GM18907 (cell line): ENCODE results near the gene KPTN.

Experiments used
- ATAC-seq: cut with Tn5 transposase; IDR thresholded peaks from one replicate; pipeline ENCODE4 v1.9.1; 2021; ENCODE audit warnings: mild to moderate bottlenecking, moderate library complexity; ENCODE audit not compliant: unreplicated experiment

Gene KPTN

DNA sequence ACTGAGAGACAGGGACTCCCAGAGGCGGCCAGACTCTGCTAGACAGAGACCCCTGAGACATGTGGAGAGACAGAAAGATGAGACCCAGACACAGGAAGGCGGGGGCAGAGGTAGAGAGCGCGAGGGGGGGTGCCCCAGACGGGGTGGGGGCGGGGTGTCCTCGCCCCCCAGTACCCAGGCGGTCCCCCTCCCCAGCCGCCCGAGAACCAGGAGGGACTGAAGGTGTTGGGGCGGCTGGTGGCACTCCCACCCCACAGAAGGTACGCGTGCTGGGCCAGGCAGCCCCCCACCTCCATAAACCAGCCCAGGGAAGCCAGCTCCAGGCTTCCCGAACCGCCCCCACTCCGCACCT lies 12.7 kb downstream of the KPTN start:
- ATAC-seq = no peak

GRCh38 chr19:47470447-47471195 lies 13.4 kb downstream of the KPTN start:
- no peak for ATAC-seq

DNA sequence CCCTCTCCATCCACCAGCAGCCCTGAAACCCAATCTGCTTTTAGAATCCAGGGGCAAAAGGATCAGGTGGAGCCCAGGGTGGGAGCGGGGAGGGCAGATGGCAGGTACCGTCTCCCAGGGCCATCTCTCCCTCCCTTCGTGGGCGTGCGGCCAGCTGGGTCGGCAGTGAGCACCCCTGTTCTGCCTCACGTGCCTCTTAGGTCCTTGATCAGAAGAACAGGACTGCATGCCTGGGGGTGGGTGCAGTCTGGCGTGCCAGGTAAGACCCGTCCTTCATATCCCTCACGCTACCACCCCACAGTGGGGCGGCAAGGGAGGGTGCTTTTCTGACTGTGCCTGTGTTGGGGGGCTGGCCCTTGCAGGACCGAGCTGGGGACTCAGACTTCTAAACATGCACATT lies 14.3 kb downstream of the KPTN start:
- no peak for ATAC-seq

GRCh38 chr19:47469363-47469700 lies 14.7 kb downstream of the KPTN start:
- no peak for ATAC-seq

DNA sequence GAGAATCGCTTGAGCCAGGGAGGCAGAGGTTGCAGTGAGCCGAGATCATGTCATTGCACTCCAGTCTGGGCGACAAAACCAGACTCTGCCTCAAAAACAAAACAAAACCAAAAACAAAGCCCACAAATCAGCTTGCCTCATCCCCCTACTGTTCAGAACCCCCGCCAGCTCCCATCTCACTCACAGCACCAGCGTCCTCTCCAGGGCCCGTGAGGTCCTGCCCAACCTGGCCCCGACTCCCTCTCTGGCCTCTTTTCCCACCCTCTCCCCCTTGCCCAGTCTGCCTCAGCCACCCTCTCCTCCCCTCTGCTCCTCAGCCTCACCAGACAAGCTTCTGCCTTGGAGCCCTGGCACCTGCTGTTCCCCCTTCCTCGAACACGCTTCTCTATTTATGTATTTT lies 16.1 kb downstream of the KPTN start:
- ATAC-seq = no peak

GRCh38 chr19:47465957-47466356 lies 18.1 kb downstream of the KPTN start:
- ATAC-seq = no peak

DNA sequence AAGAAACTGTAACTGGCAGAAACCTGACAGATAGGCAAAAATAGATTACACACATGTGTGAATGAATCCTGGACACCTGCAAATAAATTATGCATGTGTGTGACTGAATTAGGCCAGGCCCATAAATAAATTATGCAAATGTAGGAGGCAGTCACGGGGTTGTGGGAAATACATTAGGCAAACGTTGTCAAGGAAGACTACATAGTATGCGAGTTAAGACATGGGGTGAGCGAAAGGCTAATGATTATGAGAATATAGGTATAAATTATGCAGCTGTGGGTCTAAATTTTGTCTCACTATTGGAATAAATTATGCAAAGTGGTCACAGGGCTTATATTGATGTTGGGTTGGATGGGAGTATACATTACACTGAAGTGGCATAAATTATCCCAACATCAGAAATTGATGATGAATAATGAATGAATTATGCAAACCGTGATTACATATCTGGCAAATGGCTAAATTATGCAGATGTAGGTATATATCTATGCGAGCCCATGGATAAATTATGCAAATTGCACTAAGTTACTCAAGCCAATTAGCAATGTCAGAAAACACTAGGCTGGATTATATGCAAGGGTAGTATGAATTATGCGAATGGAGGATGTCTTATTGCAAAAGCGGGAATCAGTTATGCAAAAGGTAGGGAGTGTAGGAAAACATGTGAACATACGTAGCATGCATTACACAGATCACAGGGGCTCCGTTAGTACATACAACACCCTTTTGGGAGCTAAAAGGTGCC lies 19.2 kb downstream of the KPTN start:
- ATAC-seq = no peak

DNA sequence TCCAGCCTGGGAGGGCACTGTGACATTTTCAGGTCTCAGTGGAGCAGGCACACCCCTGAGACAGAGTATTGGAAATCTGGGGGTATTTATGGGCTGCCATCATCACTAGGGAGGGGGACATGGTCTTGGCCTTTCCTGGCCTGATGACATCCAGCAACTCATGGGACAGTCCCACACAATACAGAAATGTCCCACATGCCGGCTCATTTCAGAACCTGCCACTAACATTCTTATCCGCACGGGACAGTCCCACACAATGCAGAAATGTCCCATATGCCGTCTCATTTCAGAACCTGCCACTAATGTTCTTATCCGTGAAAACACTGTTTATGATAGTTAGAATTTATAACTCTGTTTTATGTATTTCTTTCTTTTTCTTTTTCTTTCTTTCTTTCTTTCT lies 22.1 kb downstream of the KPTN start:
- no peak for ATAC-seq

- ATAC-seq = no peak
These were observed 24.5 kb downstream of the KPTN start for GRCh38 chr19:47459477-47459876.

- no peak for ATAC-seq
These were observed 25.3 kb downstream of the KPTN start for GRCh38 chr19:47458672-47459071.

DNA sequence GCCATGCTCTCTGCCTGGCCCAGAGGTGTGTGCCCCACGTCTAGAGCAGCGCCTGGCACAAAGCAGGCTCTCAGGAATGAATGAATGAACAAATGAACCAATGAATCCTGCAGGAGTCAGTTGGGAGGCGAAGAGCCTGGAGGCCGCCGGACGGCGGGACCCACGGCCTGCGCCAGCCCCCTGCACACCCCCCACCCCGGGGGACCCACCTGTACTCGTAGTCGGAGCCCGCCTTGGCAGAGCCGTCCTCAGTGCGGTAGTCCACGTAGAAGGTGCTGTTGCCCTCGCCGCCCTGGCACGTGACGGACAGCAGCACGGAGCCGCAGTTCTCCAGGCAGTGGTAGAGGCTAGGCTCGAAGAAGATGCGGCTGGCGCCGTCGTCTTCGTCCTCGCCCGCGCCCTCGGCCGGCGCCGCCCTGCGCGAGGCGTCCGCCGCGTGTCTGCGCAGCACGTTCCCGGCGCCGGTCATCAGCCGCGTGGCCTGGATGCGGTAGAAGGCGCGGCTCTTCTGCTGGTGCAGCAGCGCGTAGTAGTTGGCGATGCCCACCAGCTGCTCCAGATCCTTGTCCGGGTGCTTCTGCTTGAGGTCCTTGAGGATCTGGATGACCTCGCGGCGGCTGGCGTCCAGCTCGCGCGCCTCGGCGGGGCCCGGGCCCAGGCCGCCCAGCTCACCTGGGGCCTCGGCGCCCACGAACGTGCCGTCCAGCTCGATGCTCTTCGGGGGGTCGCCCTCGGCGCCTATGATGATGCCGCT lies 27.1 kb downstream of the KPTN start:
- ATAC-seq = no peak

DNA sequence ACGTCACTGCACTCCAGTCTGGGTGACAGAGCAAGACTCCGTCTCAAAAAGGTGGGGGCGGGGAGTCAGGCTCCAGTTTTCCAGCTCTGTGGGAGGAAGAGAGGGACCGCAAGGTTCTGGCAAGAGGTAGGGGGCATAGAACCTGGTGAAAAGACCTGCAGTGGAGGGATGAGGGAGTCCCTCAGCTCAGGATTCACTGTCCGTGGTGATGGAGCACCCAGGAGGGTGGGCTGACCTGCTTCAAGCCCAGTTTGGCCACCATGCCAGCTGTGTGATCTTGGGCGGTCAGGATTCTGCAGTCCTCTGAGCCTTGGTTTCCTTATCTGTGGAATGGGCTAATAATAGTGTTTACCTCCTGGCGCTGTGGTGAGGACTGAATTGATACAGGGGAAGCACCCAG lies 33.5 kb downstream of the KPTN start:
- ATAC-seq = no peak

DNA sequence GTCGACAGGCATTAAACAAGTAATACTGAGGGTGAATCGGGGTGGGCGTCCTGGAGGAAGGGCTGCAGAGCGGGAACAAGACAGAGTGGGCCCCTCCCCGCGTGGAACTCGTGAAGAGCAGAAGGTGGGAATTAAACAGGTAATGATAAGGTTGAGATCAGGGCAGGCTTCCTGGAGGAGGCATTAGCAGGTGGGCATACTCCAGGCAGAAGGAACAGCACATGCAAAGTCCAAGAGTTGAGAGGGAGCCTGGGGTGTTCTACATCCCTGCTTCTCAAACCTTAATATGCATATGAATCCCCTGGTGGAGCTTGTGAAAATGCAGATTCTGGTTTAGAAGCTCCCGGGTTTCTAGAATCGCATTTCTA lies 35.7 kb downstream of the KPTN start:
- ATAC-seq = no peak

DNA sequence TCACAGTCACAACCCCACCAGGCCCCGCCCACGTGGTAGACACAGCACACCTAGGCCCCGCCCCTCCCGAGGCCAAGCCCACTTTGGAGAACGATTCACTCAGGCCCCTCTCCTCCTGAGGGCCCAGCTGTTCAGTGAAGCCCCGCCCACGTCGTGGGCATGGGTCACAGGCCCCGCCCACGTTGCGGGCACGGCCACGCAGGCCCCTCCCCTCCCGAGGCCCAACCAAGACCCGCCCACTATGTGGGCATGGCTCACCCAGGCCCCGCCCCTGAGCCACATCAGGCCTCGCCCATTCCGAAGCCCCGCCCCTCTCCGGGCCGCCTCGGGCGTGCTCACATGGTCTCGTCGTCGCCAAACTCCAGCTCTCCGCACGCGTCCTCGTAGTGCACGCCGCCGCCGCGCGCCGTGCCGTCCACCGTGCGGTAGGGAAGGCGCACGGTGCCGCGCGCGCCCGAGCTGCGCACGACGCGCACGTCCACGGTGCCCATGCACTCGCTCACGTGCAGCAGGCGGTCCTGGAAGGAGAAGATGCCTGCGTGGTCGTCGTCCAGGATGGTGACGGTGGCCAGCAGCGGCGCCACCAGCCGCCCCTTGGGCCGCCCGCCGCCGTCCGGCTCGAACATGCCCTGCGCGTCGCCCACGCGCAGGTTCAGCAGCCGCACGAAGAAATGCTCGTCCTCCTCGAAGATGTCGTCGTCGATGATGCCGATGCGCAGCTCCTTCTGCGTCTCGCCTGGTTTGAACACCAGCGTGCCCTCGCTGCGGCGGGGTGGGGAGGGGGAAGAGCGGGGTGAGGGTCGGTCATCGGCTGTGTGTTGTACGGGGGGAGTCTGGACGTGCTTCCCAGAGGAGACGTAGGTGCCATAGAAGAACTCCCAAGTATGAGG lies 36.3 kb downstream of the KPTN start:
- no peak for ATAC-seq

DNA sequence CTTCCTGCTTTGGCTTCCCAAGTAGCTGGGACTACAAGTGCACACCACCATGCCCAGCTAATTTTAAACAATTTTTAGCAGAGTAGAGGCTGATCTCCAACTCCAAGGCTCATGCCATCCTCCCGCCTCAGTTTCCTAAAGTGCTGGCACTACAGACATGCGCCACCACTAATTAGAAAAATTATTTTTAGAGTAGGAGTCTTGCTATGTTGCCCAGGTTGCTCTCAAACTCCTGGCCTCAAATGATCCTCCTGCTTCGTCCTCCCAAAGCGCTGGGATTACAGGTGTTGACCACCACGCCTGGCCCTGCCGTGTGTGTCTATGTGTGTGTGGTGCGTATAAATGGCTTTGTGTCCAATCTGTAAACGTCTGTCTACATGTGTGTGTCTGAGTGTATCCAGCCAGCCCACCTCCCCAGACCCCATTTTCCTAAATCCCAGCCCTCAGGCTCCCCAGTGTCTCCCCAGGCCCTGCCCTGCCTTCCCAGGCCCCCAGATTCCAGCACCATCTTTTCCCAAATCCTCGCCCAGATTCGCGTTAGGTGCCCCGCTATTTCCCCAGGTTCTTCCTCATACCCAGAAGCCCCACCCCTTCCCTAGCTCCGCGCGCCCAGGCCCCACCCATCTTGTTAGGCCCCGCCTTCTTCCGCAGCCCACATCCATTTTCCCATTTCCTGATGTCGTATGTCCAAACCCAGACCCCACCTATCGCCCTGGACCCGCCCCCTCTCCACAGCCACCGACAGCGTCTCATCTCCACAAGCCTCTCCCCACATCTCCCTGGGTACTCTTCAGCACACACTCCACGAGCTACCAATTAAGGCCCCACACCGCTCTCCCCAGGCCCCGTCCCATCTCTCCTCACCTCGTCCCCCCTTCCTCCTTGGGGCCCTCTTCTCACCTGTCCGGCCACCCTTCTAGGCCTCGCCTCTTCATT lies 37.2 kb downstream of the KPTN start:
- ATAC-seq = no peak

DNA sequence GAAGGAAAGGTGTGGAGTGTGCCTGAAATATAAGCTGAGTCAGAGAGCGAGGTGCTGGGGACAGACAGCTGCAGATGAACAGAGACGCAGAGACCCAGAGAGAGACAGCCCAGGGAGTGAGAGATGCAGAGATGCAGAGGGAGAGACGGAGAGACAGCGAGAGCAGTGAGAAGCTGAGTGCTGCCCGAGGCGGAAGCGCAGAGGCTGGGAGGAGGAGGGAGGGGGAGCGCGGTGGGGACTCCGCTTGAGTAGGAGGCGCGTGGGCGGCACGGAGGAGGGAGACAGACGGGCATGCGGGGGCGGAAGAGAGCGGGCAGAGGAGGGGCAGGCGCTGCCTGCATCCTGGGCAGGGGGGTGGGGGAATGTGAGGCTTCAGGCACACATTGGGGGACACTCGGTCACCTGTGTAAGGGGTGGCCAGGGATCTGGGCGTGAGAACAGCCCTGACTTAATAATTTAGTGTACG lies 38.0 kb downstream of the KPTN start:
- ATAC-seq = no peak

DNA sequence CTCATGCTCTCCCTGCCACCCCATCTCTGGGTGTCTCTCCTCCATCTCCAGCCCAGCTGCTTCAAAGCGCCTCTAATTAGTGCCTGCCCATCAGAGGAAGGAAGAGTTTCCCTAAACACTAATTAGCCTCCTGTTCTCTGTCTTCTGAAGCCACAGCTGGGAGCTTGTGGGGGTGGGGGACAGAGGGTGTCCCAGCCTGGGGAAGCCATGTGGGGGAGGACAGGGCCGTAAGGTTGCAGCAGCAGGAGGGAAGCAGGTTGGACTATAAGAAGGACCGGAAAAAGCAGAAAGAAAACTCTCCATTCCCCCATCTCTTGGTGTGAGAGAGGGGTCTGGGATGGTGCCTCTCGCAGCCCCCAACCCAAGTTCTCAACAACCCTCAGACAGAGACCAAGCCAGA lies 38.5 kb downstream of the KPTN start:
- ATAC-seq = no peak

DNA sequence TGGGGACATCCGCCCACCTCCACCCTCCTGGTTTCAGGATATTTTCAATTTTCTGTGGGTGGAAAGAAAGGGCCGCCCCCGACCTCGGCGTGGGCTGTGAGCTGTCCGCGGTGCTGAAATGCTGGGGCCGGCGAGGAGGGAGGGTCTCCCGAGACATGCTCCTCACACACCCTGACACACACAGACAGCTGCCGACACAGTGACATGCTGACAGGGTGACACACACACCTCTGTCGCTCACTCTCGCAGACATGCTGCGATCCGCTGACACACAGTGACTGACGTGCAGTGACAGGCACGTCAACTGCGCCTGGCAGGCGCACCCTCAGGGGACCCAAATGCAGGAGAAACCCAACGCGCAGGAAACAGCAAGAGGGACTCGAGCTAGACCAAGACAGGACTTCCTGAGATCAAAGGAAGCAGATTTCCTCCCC lies 39.6 kb downstream of the KPTN start:
- ATAC-seq = no peak

- ATAC-seq = no peak
These were observed 40.7 kb downstream of the KPTN start for GRCh38 chr19:47443331-47443730.

DNA sequence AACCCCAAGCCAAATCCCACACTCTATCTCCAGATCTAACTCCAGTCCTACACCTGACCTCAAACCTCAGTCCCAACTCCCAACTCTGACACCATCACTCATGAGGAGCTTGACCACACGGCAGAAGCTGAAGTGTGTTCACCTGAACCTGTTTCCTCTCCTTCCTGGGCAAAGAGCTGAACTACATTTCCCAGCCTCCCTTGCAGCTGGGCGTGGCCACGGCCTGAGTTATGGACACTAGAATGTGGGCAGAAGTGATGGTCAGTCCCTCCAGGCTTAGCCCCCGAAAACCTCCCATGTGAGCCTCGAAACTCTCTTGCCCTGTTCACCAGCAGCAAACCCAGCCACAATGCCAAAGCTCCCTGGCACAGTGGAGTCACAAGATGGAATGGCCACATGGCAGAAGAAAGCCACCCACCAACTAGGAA lies 45.2 kb downstream of the KPTN start:
- ATAC-seq = no peak
